HG03354 (cell line): Measurements from ENCODE around the gene PRXL2A.
"Not testable (repeated sequence)": the region's sequence is repeated elsewhere in the genome, so short reads cannot be mapped to it uniquely, and the experiment has no call there.

Experiments used
- ATAC-seq: cut with Tn5 transposase; IDR thresholded peaks from one replicate; pipeline ENCODE4 v1.9.1; 2021; ENCODE audit warnings: mild to moderate bottlenecking; ENCODE audit not compliant: unreplicated experiment, poor library complexity, severe bottlenecking

PRXL2A gene

GRCh38 chr10:80408242-80409101, at the start of gene PRXL2A:
TSS of gene PRXL2A (plus strand) at chr10:80408551. CDS start at chr10:80420468, 11,917 bp downstream.
- peak; percentile 94 for ATAC-seq

DNA sequence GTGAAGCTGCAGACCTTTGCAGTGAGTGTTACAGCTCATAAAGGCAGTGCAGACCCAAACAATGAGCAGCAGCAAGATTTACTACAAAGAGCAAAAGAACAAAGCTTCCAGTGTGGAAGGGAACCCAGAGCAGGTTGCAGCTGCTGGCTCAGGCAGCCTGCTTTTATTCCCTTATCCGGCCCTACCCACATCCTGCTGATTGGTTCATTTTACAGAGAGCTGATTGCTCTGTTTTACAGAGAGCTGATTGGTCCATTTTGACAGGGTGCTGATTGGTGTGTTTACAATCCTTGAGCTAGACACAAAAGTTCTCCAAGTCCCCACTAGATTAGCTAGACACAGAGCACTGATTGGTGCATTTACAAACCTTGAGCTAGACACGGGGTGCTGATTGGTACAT, 49.4 kb upstream of the PRXL2A start:
- ATAC-seq: not testable (repeated sequence)

DNA sequence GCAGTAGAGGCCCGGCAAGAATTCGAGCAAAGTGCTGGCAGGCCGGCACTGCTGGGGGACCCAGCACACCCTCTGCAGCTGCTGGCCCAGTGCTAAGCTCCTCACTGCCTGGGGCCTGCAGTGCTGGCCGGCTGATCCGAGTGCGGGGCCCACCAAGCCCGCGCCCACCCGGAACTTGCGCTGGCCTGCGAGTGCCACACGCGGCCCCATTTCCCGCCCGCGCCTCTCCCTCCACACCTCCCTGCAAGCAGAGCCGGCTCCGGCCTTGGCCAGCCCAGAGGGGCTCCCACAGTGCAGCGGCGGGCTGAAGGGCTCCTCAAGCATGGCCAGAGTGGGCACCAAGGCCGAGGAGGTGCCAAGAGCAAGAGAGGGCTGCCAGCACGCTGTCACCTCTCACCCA, 48.7 kb upstream of the PRXL2A start:
- ATAC-seq: no peak

DNA sequence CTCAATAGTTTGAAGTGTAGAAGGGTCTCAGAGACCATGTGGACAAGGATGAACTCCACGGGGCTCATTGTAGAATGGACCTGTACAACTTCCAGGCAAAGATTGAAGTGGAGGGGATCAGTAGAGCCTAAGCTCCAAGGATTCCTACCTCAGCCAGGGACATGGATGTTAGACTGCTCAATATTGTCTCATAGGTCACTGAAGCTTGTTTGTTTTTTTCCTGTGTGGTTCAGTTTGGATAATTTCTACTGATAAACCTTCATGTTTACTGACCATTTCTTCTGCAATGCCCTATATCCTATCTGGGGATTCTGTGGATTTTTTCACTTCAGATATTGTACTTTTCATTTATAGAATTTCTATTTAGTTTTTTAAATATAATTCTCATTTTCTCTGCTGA, 42.8 kb upstream of the PRXL2A start:
- no peak for ATAC-seq

GRCh38 chr10:80371467-80371866, 36.9 kb upstream of the PRXL2A start:
- ATAC-seq: no peak

GRCh38 chr10:80372675-80373074, 35.7 kb upstream of the PRXL2A start:
- no peak for ATAC-seq

GRCh38 chr10:80373502-80373901, 34.8 kb upstream of the PRXL2A start:
- no peak for ATAC-seq

GRCh38 chr10:80379701-80380100, 28.6 kb upstream of the PRXL2A start:
- ATAC-seq: no peak

- ATAC-seq: no peak
Measured at GRCh38 chr10:80380185-80380584, 28.2 kb upstream of the PRXL2A start.

DNA sequence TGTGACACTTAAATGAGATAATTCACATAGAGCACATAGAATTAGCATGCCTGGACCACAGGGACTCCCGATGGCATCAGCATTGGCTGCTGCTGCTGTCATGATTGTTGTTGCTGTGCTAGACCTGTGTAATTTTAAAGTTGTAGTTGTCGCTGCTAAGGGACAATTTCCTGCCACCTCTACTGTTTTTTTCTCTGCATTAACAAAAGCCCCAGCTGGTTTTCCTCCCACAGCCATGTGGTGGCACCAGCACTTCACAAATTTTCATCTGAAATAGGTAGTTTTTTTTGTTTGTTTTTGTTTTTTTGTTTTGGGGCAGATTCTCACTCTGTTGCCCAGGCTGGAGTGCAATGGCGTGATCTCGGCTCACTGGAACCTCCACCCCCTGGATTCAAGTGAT, 25.4 kb upstream of the PRXL2A start:
- ATAC-seq: peak; percentile 72

DNA sequence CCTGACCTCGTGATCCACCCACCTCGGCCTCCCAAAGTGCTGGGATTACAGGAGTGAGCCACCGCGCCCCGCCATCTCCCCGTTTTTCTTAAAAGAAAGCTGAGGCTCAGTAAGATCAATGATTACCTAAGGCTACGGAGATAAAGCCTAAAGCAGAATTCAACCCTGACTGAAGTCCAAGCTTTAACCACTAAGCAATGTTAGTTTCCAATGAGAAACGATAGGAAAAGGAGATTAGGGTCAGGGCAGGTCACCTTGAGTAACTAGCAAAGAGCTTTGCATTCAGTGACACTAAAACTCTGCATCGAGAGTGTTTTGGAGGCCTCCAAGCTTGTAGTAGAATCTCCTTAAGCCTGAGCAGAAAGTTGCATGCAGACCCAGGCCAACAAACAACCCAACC, 17.6 kb upstream of the PRXL2A start:
- ATAC-seq: no peak

- no peak for ATAC-seq
Measured at GRCh38 chr10:80392250-80392649, 16.1 kb upstream of the PRXL2A start.

- ATAC-seq: no peak
Measured at GRCh38 chr10:80394358-80394916, 13.9 kb upstream of the PRXL2A start.

DNA sequence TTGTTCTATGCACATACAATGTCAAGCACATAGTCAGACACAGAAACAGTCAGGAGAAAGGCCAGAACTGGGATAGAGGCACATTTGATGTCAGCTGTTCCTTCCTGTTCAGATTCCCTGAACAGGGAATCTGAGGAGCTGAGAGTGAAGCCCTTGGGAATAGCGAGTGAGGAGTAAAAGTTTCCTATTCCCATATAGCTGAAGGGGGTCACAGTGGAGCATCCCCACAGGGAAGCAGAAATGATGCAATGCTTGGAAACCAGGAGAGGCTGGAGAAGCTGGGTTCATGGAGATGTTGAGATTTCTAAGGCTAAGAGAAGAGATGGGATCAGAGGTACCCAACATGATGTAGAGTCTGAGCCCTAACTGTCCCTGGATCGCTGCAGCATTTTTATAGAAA, 11.3 kb upstream of the PRXL2A start:
- no peak for ATAC-seq

GRCh38 chr10:80400136-80400804, 8.1 kb upstream of the PRXL2A start:
- no peak for ATAC-seq

GRCh38 chr10:80405035-80405434, 3.3 kb upstream of the PRXL2A start:
- no peak for ATAC-seq

- no peak for ATAC-seq
Measured at GRCh38 chr10:80405626-80406025, 2.7 kb upstream of the PRXL2A start.

GRCh38 chr10:80406204-80406603, 2.1 kb upstream of the PRXL2A start:
- ATAC-seq: no peak

DNA sequence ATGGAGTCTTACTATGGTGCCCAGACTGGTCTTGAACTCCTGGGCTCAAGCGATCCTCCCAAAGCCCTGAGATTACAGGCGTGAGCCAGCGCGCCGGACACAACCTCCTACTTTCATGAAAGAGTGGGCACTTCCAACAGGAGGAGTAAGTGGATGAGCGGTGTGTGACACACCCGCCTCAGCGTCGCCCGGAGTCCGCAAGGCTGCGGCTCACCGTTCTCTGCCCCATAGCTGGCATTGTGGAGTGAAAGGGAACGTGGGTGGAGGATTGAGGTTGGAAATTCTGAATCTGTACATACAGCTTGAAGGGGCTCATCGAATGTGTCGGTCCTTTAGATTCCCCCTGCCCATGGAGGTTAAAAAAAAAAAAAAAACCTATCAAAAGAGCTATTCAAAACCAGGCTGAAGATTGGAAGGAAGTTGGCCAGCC, 524 bp upstream of the PRXL2A start:
- peak; percentile 34 for ATAC-seq

GRCh38 chr10:80409121-80409520, 770 bp downstream of the PRXL2A start:
- ATAC-seq: no peak

GRCh38 chr10:80410122-80410521, 1.8 kb downstream of the PRXL2A start:
- ATAC-seq: no peak
